ENCODE measurements around the gene SETBP1.

Gene SETBP1

DNA sequence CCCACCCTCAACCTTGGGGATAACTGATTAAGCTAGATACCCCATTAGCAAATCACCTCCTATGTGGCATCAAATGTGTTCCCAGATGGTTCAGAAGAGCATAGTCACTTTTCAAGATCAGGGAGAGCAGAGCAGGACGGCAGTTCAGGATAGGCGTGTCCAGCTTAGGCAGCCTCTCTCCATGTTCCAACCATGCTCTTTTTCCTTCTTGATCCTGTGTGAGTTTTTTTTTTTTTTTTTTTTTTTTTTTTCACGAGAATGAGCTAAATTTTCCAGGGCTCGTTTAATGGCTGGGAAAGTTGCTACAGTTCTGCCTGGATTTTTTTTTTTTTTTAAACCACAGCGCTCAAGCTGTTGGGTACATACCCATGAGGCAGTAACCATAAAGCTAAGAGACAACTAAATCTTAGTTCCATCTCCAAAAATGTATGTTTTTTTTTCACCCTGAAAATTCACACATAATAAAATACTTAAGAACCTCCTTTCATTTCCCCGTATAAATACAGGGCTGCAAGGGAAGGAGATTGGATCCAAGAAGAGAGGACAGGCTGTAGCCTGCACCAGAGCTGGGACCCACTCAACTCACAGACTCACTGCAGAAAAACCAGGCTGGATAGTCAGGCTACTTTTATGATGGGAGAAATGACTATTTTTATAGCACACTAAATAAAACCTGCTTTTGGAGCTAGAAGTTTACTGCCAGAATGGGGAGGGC lies 244.3 kb downstream of the SETBP1 start:
- H3K4me3 ChIP-seq (ENCODE audit: low read length), result no peak overlapping the region
- no peaks in the 10 kb centered on the region for H3K27me3 ChIP-seq (ENCODE audit: control insufficient read depth, insufficient read depth, low read length)
- H3K9ac ChIP-seq (ENCODE audit: low read length), result no peak overlapping the region
- H3K27ac ChIP-seq (ENCODE audit: low read length), result no peak overlapping the region
- no peaks in the 10 kb centered on the region for H3K9me3 ChIP-seq (ENCODE audit: control insufficient read depth, low read depth, low read length)
- H3K4me1 ChIP-seq (ENCODE audit: control insufficient read depth, low read depth, low read length), result no peaks in the 10 kb centered on the region
- no peaks in the 10 kb centered on the region for H3K36me3 ChIP-seq (ENCODE audit: control insufficient read depth, low read depth, low read length)

DNA sequence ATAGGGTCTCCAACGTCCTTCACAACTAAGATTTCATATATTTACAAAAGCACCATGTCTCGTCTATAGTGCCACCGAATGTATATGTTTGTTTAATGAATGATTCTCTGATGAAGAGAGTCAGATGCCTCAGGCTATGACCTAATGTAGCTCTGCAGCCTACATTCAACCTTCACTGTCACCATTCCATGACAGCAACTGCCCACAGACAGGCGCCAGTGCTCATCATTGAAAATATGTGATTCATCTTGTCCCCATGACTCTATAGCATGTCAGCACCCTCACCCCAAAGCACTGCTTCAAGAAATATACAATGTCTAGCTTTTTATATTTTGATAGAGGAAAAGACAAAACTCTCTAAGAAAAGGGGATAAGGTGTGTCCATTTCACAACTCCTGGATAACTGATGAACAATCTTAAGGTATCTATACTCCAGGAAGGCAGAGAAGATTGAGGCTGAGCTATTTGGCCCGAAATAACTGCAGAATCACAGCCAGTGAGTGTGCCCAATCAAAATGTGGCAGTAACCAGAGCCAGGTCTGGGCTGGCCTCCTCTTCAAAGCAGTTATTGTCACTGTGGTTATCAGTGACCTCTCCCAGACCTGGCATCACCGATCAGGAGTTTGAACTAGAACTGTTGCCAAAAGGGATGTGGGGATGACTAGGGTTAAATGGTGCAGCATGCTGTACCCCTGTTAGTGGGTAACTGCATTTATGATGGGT lies 246.6 kb downstream of the SETBP1 start:
- Histone ChIP-seq H3K27ac (ENCODE audit: low read length) (no peak overlapping the region), H3K4me3 (ENCODE audit: low read length) (no peak overlapping the region), H3K9ac (ENCODE audit: low read length) (no peak overlapping the region)

DNA sequence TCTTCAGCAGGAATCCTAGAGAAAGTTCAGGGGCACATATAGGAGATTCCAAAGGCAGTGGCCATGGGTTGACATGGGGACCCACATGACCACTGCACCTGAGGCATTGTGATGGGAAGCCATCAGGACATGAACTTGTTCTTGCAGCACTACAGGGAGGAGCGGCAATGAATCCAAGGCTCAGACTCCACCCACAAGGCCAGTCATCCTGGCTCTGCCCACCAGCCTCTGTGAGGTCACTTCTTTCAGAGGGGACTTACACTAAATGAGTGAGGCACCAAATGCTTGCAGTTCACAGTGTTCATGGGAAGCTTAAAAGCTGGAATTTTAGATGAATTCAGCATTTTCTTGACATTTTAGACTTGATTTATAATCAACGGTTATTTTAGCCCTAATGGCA lies 254.2 kb downstream of the SETBP1 start:
- H3K27me3 ChIP-seq (ENCODE audit: control insufficient read depth, insufficient read depth, low read length), result no peaks in the 10 kb centered on the region
- no peaks in the 10 kb centered on the region for H3K36me3 ChIP-seq (ENCODE audit: control insufficient read depth, low read depth, low read length)
- no peak overlapping the region for H3K9ac ChIP-seq (ENCODE audit: low read length)
- no peak overlapping the region for H3K4me3 ChIP-seq (ENCODE audit: low read length)
- peaks cover 4% of the 10 kb centered on the region for H3K4me1 ChIP-seq (ENCODE audit: control insufficient read depth, low read depth, low read length)
- H3K27ac ChIP-seq (ENCODE audit: low read length), result no peak overlapping the region
- no peaks in the 10 kb centered on the region for H3K9me3 ChIP-seq (ENCODE audit: control insufficient read depth, low read depth, low read length)

More for the DNA sequence above, 246.6 kb downstream of the SETBP1 start:
- Histone ChIP-seq H3K4me1 (ENCODE audit: control insufficient read depth, low read depth, low read length) (no peaks in the 10 kb centered on the region), H3K36me3 (ENCODE audit: control insufficient read depth, low read depth, low read length) (no peaks in the 10 kb centered on the region), H3K27me3 (ENCODE audit: control insufficient read depth, insufficient read depth, low read length) (no peaks in the 10 kb centered on the region), H3K9me3 (ENCODE audit: control insufficient read depth, low read depth, low read length) (no peaks in the 10 kb centered on the region)

DNA sequence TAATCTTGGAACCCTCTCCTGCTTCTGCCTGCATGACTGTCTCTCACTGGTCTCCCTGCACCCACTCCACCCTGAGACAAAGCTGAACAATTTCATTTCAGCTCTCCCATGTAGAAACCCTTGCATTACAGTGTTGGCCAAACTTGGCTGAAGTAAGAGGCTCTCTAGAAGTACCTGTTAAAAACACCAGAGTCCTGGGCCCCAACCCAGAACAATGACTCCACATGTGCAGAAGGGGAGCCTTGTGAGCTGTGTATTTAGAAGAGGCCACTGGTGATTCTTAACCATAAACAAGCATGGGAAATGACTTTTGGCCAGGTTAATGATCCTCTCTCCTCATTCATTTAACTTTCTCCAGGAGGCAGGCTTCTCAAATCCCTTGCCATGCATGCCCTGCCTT lies 254.8 kb downstream of the SETBP1 start:
- Histone ChIP-seq H3K4me1 (ENCODE audit: control insufficient read depth, low read depth, low read length) (peaks cover 4% of the 10 kb centered on the region), H3K27me3 (ENCODE audit: control insufficient read depth, insufficient read depth, low read length) (no peaks in the 10 kb centered on the region), H3K27ac (ENCODE audit: low read length) (no peak overlapping the region), H3K4me3 (ENCODE audit: low read length) (no peak overlapping the region), H3K36me3 (ENCODE audit: control insufficient read depth, low read depth, low read length) (no peaks in the 10 kb centered on the region), H3K9me3 (ENCODE audit: control insufficient read depth, low read depth, low read length) (no peaks in the 10 kb centered on the region), H3K9ac (ENCODE audit: low read length) (no peak overlapping the region)

DNA sequence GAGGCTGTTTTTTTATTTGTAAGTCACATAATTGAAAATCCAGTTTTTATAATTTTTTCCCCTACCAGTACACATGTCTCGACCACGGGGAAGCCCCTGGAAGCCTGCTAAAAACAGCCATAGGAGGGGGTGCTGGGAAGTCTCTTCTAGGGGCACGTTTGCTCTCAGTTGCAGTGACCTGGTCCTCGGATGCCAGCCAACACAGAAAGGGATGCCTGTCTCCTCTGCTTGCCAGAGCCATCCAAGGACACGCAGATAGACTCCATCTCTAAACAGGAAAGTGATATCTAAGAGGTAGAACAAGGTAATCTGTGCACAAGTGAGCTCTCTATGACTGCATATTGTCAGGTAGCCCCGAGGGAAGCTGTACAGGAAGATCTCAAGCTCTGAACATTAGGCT lies 255.8 kb downstream of the SETBP1 start:
- Histone ChIP-seq H3K4me1 (ENCODE audit: control insufficient read depth, low read depth, low read length) (peaks cover 4% of the 10 kb centered on the region), H3K4me3 (ENCODE audit: low read length) (no peak overlapping the region), H3K27ac (ENCODE audit: low read length) (no peak overlapping the region), H3K27me3 (ENCODE audit: control insufficient read depth, insufficient read depth, low read length) (peaks cover 5% of the 10 kb centered on the region), H3K36me3 (ENCODE audit: control insufficient read depth, low read depth, low read length) (no peaks in the 10 kb centered on the region), H3K9me3 (ENCODE audit: control insufficient read depth, low read depth, low read length) (no peaks in the 10 kb centered on the region), H3K9ac (ENCODE audit: low read length) (no peak overlapping the region)

DNA sequence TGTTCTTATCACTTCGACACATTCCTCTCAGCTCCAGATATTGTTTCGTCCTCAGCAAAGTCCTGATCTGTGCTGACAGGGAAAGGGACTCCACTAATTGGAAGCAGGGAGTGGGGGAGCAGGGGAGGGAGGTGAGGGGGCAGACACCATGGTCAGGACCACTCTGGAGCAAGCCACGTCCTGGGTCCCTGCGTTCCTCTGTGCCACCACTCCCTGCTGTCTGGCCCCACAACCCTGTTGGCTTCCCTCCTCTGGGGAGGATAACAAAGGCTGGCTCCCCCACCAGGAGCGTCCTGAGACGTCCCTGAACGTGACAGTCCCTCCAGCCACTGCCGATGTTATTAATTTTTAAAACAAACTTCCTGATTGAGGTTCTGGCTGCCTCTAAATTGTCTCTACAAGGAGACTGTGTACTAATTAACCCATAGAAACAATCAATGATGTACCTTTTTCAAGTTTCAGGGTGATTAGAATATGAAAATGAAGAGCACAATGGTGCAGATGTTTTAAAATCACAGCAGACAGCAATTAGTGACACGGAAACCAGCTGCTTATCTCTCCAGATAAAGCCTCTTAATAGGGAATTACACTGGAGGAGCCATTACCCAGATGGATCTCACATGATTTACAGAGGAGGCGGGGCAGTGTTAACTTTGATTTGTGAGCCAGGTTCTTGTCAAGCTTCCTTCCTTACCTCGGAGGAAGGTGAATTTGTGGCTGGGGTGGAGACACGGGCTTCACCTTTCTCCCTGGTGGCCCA lies 257.5 kb downstream of the SETBP1 start:
- no peaks in the 10 kb centered on the region for H3K36me3 ChIP-seq (ENCODE audit: control insufficient read depth, low read depth, low read length)
- no peak overlapping the region for H3K4me3 ChIP-seq (ENCODE audit: low read length)
- no peaks in the 10 kb centered on the region for H3K9me3 ChIP-seq (ENCODE audit: control insufficient read depth, low read depth, low read length)
- peaks cover 9% of the 10 kb centered on the region for H3K4me1 ChIP-seq (ENCODE audit: control insufficient read depth, low read depth, low read length)
- H3K27me3 ChIP-seq (ENCODE audit: control insufficient read depth, insufficient read depth, low read length), result peaks cover 21% of the 10 kb centered on the region
- H3K9ac ChIP-seq (ENCODE audit: low read length), result no peak overlapping the region
- H3K27ac ChIP-seq (ENCODE audit: low read length), result no peak overlapping the region

DNA sequence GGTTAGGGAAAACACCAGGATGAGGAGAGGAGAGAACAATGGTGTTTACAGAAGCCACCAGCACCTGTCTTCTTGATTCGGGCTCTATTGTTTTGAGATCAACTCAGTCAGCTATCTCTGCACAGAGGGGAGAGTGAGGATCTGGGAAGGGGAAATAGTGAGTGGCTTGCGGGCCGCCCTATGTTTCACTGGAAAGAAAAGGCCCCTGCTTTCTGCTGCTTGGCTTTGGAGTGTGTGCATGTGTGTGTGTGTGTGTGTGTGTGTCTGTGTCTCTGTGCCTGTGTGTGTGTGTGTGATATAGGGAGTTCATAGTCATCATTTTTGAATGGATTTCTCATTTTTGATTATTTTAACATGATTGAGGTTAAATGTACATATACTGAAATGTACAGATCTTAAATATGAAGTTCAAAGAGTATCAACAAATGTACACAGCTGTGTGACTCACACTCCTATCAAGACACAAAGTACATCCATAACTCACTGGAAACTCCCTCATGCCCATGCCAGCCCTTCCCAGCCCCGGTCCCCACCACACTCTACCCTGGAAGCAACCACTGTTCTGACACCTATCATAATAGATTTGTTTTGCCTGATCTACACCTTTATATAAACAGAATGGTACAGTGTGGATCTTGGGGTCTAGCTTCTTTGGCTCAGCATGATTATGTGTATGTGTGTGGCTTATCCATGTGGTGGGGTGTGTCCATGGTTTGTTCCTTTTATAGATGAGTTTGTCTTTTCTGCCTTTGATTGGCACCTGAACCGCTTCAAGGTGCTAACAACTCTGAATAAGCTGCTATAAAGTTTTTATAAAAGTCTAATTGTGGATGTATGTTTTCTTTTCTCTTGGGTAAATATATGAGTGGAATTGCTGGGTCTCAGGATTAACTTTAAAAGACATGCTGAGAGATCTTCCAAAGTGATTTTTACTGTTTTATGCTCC lies 258.3 kb downstream of the SETBP1 start:
- no peaks in the 10 kb centered on the region for H3K9me3 ChIP-seq (ENCODE audit: control insufficient read depth, low read depth, low read length)
- peaks cover 30% of the 10 kb centered on the region for H3K27me3 ChIP-seq (ENCODE audit: control insufficient read depth, insufficient read depth, low read length)
- no peak overlapping the region for H3K9ac ChIP-seq (ENCODE audit: low read length)
- no peak overlapping the region for H3K4me3 ChIP-seq (ENCODE audit: low read length)
- H3K4me1 ChIP-seq (ENCODE audit: control insufficient read depth, low read depth, low read length), result peaks cover 15% of the 10 kb centered on the region
- H3K27ac ChIP-seq (ENCODE audit: low read length), result no peak overlapping the region
- no peaks in the 10 kb centered on the region for H3K36me3 ChIP-seq (ENCODE audit: control insufficient read depth, low read depth, low read length)

DNA sequence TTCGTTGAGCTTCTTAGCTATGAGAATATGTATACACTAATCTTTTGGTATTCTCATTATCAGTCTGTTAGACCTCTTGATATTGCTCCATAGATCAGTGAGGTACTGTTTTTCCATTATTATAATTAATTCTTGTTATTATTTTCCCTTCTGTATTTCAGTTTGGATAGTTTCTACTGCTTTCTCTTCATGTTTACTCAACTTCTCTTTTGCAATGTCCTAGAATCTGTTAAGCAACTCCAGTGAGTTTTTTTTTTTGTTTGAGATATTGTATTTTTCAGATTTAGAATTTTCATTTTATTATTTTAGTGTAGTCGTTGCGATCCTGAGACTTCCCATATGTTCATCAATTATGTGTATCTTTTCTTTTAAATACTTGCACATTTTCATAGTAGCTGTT lies 260.8 kb downstream of the SETBP1 start:
- no peaks in the 10 kb centered on the region for H3K36me3 ChIP-seq (ENCODE audit: control insufficient read depth, low read depth, low read length)
- no peaks in the 10 kb centered on the region for H3K9me3 ChIP-seq (ENCODE audit: control insufficient read depth, low read depth, low read length)
- H3K27ac ChIP-seq (ENCODE audit: low read length), result no peak overlapping the region

DNA sequence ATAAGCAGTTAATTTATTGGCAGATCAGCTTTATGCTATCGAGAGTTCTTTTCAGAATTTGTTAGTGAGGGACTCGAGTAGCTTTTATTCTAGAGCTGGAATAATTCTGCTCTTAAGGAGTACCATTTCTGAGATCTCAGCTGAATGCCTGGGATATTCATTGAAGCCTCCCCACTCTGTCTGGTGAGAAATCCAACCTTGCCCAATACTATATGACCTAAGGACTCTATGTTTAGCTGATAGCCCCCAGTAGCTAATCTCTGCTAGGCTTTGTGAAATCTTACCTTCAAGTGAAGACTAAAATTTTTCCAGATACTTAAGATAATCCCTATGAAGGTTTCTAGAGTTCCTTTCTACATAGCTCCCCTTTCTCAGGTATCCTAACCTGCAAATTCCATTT lies 261.4 kb downstream of the SETBP1 start:
- H3K27me3 ChIP-seq (ENCODE audit: control insufficient read depth, insufficient read depth, low read length), result peaks cover 49% of the 10 kb centered on the region

More for the DNA sequence above, 260.8 kb downstream of the SETBP1 start:
- Histone ChIP-seq H3K4me1 (ENCODE audit: control insufficient read depth, low read depth, low read length) (peaks cover 32% of the 10 kb centered on the region), H3K9ac (ENCODE audit: low read length) (no peak overlapping the region), H3K27me3 (ENCODE audit: control insufficient read depth, insufficient read depth, low read length) (peaks cover 49% of the 10 kb centered on the region), H3K4me3 (ENCODE audit: low read length) (no peak overlapping the region)

DNA sequence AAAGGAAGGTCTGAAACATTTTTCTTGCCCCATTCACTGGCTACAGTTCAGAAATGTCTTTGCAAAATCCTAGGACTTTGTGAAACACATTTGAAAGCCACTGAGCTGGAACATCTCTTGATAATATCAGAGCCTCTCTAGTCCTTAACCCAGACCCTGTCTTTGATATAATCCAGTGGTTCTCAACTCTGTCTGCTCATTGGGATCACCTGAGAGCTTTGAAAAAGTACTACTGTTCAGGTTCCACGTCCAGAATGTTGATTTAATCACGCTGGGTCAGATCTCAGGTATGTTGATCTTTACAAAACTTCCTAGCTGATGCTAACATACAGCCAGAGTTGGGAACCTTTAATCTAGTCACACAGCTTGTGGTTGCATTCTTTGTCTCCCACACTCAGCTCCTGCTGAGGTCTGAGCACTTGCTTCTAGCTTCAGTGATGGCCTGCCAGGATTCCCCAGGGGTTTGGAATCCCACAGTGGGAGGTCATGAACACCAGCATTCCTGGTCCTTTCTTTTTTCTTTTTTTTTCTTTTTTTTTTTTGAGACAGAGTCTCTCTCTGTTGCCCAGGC lies 262.7 kb downstream of the SETBP1 start:
- Histone ChIP-seq H3K4me3 (ENCODE audit: low read length) (no peak overlapping the region), H3K4me1 (ENCODE audit: control insufficient read depth, low read depth, low read length) (peaks cover 29% of the 10 kb centered on the region), H3K27me3 (ENCODE audit: control insufficient read depth, insufficient read depth, low read length) (peaks cover 49% of the 10 kb centered on the region), H3K9me3 (ENCODE audit: control insufficient read depth, low read depth, low read length) (no peaks in the 10 kb centered on the region), H3K36me3 (ENCODE audit: control insufficient read depth, low read depth, low read length) (no peaks in the 10 kb centered on the region), H3K9ac (ENCODE audit: low read length) (no peak overlapping the region), H3K27ac (ENCODE audit: low read length) (no peak overlapping the region)

More for the DNA sequence above, 261.4 kb downstream of the SETBP1 start:
- Histone ChIP-seq H3K27ac (ENCODE audit: low read length) (no peak overlapping the region), H3K9me3 (ENCODE audit: control insufficient read depth, low read depth, low read length) (no peaks in the 10 kb centered on the region), H3K36me3 (ENCODE audit: control insufficient read depth, low read depth, low read length) (no peaks in the 10 kb centered on the region), H3K9ac (ENCODE audit: low read length) (no peak overlapping the region), H3K4me3 (ENCODE audit: low read length) (no peak overlapping the region), H3K4me1 (ENCODE audit: control insufficient read depth, low read depth, low read length) (peaks cover 32% of the 10 kb centered on the region)

All from iPS-18a (cell line).